MV-4-11 (cell line): Measurements from ENCODE around the gene PIMREG.

Experiments
- DNase-seq: peaks from one replicate; lab custom pipeline; 2025; lab: John Stamatoyannopoulos, UW

The PIMREG gene

GRCh38 chr17:6498901-6499540 lies 54.8 kb downstream of the PIMREG start:
- no peak for DNase-seq
